Brain microvascular endothelial cell (primary cell): ENCODE results near the gene PPFIBP2.
A peak's percentile ranks its signal among the peaks of the same experiment; 100 is the strongest.
"Not testable (repeated sequence)": the region's sequence is repeated elsewhere in the genome, so short reads cannot be mapped to it uniquely, and the experiment has no call there.

Source experiments
- DNase-seq: peaks from one replicate; pipeline ENCODE4 v3.0.0-alpha.2; 2020
- H3K27ac ChIP-seq: fragments of 250-450 bp; sonication (Bioruptor Pico); 2 replicates; pipeline ENCODE4 v1.5.1; 2020; ENCODE audit warnings: mild to moderate bottlenecking, moderate library complexity
- H3K27me3 ChIP-seq: fragments of 250-450 bp; sonication (Bioruptor Pico); replicated peaks from 2 replicates; pipeline ENCODE4 v1.5.1; 2020; ENCODE audit warnings: mild to moderate bottlenecking
- H3K36me3 ChIP-seq: fragments of 250-450 bp; sonication (Bioruptor Pico); replicated peaks from 2 replicates; pipeline ENCODE4 v1.5.1; 2020; ENCODE audit warnings: mild to moderate bottlenecking
- H3K4me3 ChIP-seq: 2 replicates; pipeline ENCODE4 v1.5.1; 2011; ENCODE audit warnings: low read depth, mild to moderate bottlenecking, control low read depth, low read length, moderate library complexity
- in situ Hi-C: cut with HindIII; loops from 2 replicates; pipeline ENCODE4 v1.10.0; 2017; ENCODE audit warnings: low sequenced_read_pairs, low pct_ligation_motif_present
- TF ChIP-seq, protein P1 (sequence below): IDR thresholded peaks from 2 replicates; pipeline ENCODE4 v1.5.1; 2011; ENCODE audit warnings: low read depth, mild to moderate bottlenecking, moderate library complexity, low read length, control low read depth, inconsistent platforms; ENCODE audit errors: missing control alignments

Gene PPFIBP2

DNA sequence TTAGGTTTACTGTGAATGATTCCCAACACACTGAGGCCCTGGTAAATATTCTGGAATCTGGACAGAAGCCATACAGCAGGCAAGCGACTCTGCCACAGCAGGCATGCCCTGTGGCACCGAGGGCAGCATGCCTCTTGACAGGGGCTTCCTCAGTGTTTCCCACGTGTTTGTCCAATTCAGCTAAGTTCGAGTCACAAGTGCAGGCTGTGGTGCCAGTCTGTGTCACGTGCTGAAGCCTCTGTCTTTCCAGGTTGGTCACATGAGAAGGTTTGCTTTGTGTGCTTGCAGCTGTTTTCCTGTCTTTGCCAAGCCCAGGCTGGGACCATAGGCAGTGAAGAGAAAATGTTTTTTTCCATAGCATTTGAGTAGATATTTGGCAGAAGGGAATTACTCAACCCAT, 2.4 kb upstream of the PPFIBP2 start:
- TF ChIP-seq, protein P1, sequence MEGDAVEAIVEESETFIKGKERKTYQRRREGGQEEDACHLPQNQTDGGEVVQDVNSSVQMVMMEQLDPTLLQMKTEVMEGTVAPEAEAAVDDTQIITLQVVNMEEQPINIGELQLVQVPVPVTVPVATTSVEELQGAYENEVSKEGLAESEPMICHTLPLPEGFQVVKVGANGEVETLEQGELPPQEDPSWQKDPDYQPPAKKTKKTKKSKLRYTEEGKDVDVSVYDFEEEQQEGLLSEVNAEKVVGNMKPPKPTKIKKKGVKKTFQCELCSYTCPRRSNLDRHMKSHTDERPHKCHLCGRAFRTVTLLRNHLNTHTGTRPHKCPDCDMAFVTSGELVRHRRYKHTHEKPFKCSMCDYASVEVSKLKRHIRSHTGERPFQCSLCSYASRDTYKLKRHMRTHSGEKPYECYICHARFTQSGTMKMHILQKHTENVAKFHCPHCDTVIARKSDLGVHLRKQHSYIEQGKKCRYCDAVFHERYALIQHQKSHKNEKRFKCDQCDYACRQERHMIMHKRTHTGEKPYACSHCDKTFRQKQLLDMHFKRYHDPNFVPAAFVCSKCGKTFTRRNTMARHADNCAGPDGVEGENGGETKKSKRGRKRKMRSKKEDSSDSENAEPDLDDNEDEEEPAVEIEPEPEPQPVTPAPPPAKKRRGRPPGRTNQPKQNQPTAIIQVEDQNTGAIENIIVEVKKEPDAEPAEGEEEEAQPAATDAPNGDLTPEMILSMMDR, result no peak
- DNase-seq, result no peak
- Histone ChIP-seq H3K36me3 (no peaks in the 10 kb centered on the region), H3K27ac (no peak overlapping the region), H3K27me3 (peaks cover 12% of the 10 kb centered on the region), H3K4me3 (no peak overlapping the region)
- in situ Hi-C loops, result no loop called here

DNA sequence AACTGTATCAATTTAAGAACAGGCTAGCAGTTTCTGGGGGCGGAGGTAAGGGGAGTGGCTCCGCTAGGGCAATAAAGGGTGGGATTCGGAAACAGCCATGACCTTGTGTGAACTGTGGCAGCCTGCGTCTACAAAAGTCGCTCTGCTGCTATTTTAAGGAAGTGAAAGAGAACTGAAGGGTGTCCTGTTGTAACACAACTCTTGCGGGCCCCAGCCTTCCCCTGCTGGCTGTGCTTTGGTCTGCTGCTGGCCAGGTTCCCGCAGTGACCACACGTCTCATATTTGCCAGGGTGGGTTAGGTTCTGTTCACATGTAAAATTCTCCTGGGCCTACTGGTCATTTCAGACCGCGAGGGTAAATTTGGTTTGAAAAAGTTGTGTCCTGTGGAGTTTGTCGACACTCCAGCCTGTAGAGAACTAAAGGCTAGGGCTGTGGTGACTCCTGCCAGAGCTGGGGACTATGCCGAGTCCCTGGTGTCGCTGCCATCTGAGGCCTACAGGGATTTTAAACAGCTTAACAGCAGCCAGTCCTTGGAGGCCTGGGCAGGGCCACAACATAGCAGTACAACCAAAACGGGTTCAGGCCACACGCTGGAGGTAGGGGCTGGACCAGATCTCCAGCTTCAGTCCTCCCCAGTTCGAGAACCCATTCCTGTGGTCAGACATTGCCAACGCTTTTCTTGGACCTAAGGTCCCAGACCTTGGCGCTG, 1.1 kb upstream of the PPFIBP2 start:
- TF ChIP-seq, protein P1, result no peak
- H3K4me3 ChIP-seq, result peak overlapping the region; percentile 69
- in situ Hi-C loops, result no loop called here
- no peak overlapping the region for H3K27ac ChIP-seq
- no peak for DNase-seq
- H3K36me3 ChIP-seq, result no peaks in the 10 kb centered on the region
- peaks cover 12% of the 10 kb centered on the region for H3K27me3 ChIP-seq

DNA sequence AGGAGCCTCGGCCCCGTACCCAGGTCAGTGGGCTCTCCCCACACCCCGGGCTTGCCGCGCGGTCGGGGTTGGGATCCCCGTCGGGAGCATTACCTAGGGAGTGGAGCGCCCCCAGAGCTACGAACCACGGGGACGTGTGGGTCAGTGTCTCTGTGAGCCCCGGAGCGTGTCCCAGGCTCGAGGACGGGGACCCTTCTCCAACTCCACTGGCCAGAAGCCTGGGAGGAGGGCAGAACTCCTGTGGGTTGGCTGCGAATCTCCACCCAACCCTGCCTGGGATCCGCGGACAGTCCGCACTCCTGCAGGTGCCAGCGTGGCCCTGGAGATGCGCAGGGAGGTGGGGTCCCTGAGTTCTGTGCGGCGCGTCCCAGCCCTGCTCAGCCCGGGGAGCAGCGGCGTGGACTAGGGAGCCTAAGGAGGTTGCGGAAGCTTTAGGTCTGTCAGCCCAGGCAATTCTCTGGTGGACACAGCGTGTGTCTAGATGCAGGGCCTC, 346 bp downstream of the PPFIBP2 start:
- Histone ChIP-seq H3K27me3 (peaks cover 12% of the 10 kb centered on the region), H3K4me3 (peak overlapping the region; percentile 69), H3K36me3 (no peaks in the 10 kb centered on the region), H3K27ac (no peak overlapping the region)
- DNase-seq, result no peak
- in situ Hi-C loops, result no loop called here
- TF ChIP-seq, protein P1, result peak; percentile 2

GRCh38 chr11:7515447-7515886, 1.7 kb downstream of the PPFIBP2 start:
- H3K36me3 ChIP-seq, result no peaks in the 10 kb centered on the region
- peaks cover 12% of the 10 kb centered on the region for H3K27me3 ChIP-seq
- TF ChIP-seq, protein P1, result no peak
- no peak for DNase-seq
- in situ Hi-C loops, result no loop called here
- H3K4me3 ChIP-seq, result no peak overlapping the region
- H3K27ac ChIP-seq, result no peak overlapping the region

GRCh38 chr11:7516475-7516874, 2.7 kb downstream of the PPFIBP2 start:
- no peaks in the 10 kb centered on the region for H3K36me3 ChIP-seq
- TF ChIP-seq, protein P1, result no peak
- no peak overlapping the region for H3K27ac ChIP-seq
- DNase-seq, result no peak
- no peak overlapping the region for H3K4me3 ChIP-seq
- in situ Hi-C loops, result no loop called here
- H3K27me3 ChIP-seq, result peaks cover 12% of the 10 kb centered on the region

- H3K27ac ChIP-seq, H3K4me3 ChIP-seq, in situ Hi-C loops, DNase-seq, H3K36me3 ChIP-seq: not testable (repeated sequence)
- peaks cover 12% of the 10 kb centered on the region for H3K27me3 ChIP-seq
Observed at GRCh38 chr11:7517743-7518142, 3.9 kb downstream of the PPFIBP2 start.
